HEK293 (cell line): ENCODE results near the gene PHF23.
A peak's percentile ranks its signal among the peaks of the same experiment; 100 is the strongest.

Experiments
- CTCF ChIA-PET: fragments of 350-600 bp; formaldehyde crosslinking; extraction: SDS; loops from one replicate; lab custom pipeline; 2021; ENCODE audit warnings: antibody characterized with exemption; lab: Yijun Ruan, JAX
- POLR2A ChIA-PET: fragments of 300-600 bp; formaldehyde crosslinking; extraction: SDS; loops from one replicate; lab custom pipeline; 2020; ENCODE audit warnings: antibody characterized with exemption, inconsistent platforms; lab: Yijun Ruan, JAX
- H3K27ac ChIP-seq: fragments of 200-500 bp; sonication (Bioruptor generic); 2 replicates; pipeline ENCODE4 v1.5.1; 2014; ENCODE audit warnings: low read depth, low read length, control low read depth, inconsistent platforms; ENCODE audit errors: extremely low read depth
- H3K36me3 ChIP-seq, 2 experiments: fragments of 200-500 bp in 1 of 2; sonication (Bioruptor generic) in 1 of 2; 1 replicate in 1 of 2; 2 replicates in 1 of 2; pipeline ENCODE4 v1.5.1; 2014 to 2017; ENCODE audit warnings: inconsistent platforms in 2 of 2, low read length in 2 of 2; ENCODE audit not compliant: control insufficient read depth in 2 of 2, insufficient read depth in 1 of 2
- H3K4me1 ChIP-seq: fragments of 200-500 bp; sonication (Bioruptor generic); 2 replicates; pipeline ENCODE4 v1.5.1; 2014; ENCODE audit warnings: mild to moderate bottlenecking, low read length, inconsistent platforms; ENCODE audit not compliant: control insufficient read depth, insufficient read depth
- H3K4me3 ChIP-seq: 2 replicates; pipeline ENCODE4 v1.5.1; 2011; ENCODE audit warnings: low read depth, mild to moderate bottlenecking, control low read depth, low read length, moderate library complexity
- H3K9me3 ChIP-seq: fragments of 200-500 bp; sonication (Bioruptor generic); 2 replicates; pipeline ENCODE4 v1.5.1; 2014; ENCODE audit warnings: low read depth, low read length, inconsistent platforms; ENCODE audit not compliant: control insufficient read depth, insufficient read depth
- GLIS2 ChIP-seq: fragments of 450-650 bp; formaldehyde crosslinking; IDR thresholded peaks from 2 replicates; pipeline ENCODE4 v1.5.1; 2016; ENCODE audit warnings: missing biosample characterization, missing genetic modification characterization
- SCRT2 ChIP-seq: fragments of 450-650 bp; formaldehyde crosslinking; IDR thresholded peaks from 2 replicates; pipeline ENCODE4 v1.5.1; 2016; ENCODE audit warnings: missing biosample characterization, missing genetic modification characterization
- ZBTB21 ChIP-seq: fragments of 450-650 bp; formaldehyde crosslinking; IDR thresholded peaks from 2 replicates; pipeline ENCODE4 v1.5.1; 2017; ENCODE audit warnings: missing biosample characterization, missing genetic modification characterization
- ZBTB48 ChIP-seq: fragments of 450-650 bp; formaldehyde crosslinking; IDR thresholded peaks from 2 replicates; pipeline ENCODE4 v1.5.1; 2016; ENCODE audit warnings: missing biosample characterization, missing genetic modification characterization
- ZBTB7A ChIP-seq: fragments of 450-650 bp; formaldehyde crosslinking; IDR thresholded peaks from 2 replicates; pipeline ENCODE4 v1.5.1; 2016; ENCODE audit warnings: low read depth, missing biosample characterization, missing genetic modification characterization
- ZFHX2 ChIP-seq: fragments of 450-650 bp; formaldehyde crosslinking; conservative IDR thresholded peaks from 2 replicates; pipeline ENCODE4 v1.5.1; 2016; ENCODE audit warnings: missing biosample characterization, missing genetic modification characterization
- ZNF16 ChIP-seq: fragments of 450-650 bp; formaldehyde crosslinking; IDR thresholded peaks from 2 replicates; pipeline ENCODE4 v1.5.1; 2016; ENCODE audit warnings: low read depth, missing biosample characterization, missing genetic modification characterization
- ZNF292 ChIP-seq: fragments of 450-650 bp; formaldehyde crosslinking; IDR thresholded peaks from 2 replicates; pipeline ENCODE4 v1.5.1; 2016; ENCODE audit warnings: low read depth, missing biosample characterization, missing genetic modification characterization, borderline replicate concordance
- ZNF501 ChIP-seq: fragments of 450-650 bp; formaldehyde crosslinking; IDR thresholded peaks from 2 replicates; pipeline ENCODE4 v1.5.1; 2016; ENCODE audit warnings: missing biosample characterization, missing genetic modification characterization
- ZNF529 ChIP-seq: fragments of 450-650 bp; formaldehyde crosslinking; IDR thresholded peaks from 2 replicates; pipeline ENCODE4 v1.5.1; 2017; ENCODE audit warnings: missing genetic modification characterization, missing biosample characterization; ENCODE audit not compliant: insufficient replicate concordance
- TF ChIP-seq, protein P1 (sequence below): fragments of 450-650 bp; formaldehyde crosslinking; IDR thresholded peaks from 2 replicates; pipeline ENCODE4 v1.5.1; 2016; ENCODE audit warnings: missing biosample characterization, missing genetic modification characterization
- TF ChIP-seq, protein P2 (sequence below): fragments of 450-650 bp; formaldehyde crosslinking; IDR thresholded peaks from 2 replicates; pipeline ENCODE4 v1.5.1; 2016; ENCODE audit warnings: missing biosample characterization, missing genetic modification characterization, borderline replicate concordance
- TF ChIP-seq, protein P3 (sequence below): fragments of 450-650 bp; formaldehyde crosslinking; IDR thresholded peaks from 2 replicates; pipeline ENCODE4 v1.5.1; 2016; ENCODE audit warnings: missing biosample characterization, missing genetic modification characterization
- TF ChIP-seq, protein P4 (sequence below): fragments of 450-650 bp; formaldehyde crosslinking; IDR thresholded peaks from 2 replicates; pipeline ENCODE4 v1.5.1; 2016; ENCODE audit warnings: missing biosample characterization, missing genetic modification characterization
- TF ChIP-seq, protein P5 (sequence below): fragments of 450-650 bp; formaldehyde crosslinking; IDR thresholded peaks from 2 replicates; pipeline ENCODE4 v1.5.1; 2017; ENCODE audit warnings: missing biosample characterization, missing genetic modification characterization
- TF ChIP-seq, protein P6 (sequence below): fragments of 450-650 bp; IDR thresholded peaks from 2 replicates; pipeline ENCODE4 v1.5.1; 2018; ENCODE audit warnings: missing biosample characterization, missing genetic modification characterization
- TF ChIP-seq, protein P7 (sequence below): IDR thresholded peaks from 2 replicates; pipeline ENCODE4 v1.6.1; 2011; ENCODE audit warnings: mild to moderate bottlenecking, low read depth, low read length, borderline replicate concordance

PHF23 gene

DNA sequence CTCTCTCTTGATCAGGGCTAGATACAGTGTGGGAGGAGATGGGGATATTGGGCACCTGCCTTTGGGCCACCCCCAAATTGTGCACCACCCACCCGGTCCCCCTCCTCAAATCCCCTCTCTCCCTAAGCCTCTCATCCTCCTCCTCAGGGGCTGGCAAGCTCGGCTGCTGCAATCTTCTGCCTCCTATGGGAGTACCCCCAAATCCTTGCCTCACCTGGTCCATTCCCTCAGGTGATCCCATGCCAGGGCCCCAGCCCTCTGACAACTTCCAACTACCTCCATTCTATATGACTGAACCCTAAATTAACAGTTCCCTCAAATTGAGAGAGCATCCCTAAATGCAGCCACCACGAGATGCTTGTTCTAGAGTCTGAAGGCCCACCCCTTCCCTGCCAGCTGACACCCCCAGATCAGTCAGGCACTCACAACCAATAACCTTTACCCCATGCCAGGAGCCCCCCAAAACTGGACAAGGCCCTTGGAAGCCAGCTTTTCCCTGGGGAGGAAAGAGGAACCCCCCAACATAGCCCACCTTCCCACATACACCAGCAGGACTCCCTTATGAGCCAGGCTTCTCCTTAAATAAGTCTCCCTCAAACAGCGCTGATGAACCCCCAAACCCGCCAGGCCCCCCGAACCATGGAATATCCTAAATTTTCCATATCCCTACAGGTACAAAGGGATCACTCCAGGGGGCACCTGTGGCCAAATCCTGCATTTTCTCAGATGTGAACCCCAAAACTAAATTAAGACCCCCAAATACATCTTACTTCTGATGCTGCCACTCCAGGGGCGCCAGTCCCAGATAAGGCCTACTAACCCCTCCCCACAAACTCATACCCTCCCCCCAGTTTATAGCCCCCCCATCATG is 22.8 kb downstream of the PHF23 start:
- ChIA-PET CTCF (interaction anchor here (1.2 kb wide), 1 partner anchor 171 kb away, joined by 9 read pairs; no protein-coding TSS in a partner anchor), POLR2A (interaction anchor here (0.8 to 1.1 kb wide), 3 partner anchors 23 to 113 kb away, joined by 3 to 4 read pairs (median 3); partner anchors contain the start of gene PHF23)
- peaks cover 0 to 6% of the 10 kb centered on the region in 2 experiments; a peak in 1 of 3 replicates for H3K36me3 ChIP-seq
- no peak overlapping the region for H3K4me3 ChIP-seq
- no peaks in the 10 kb centered on the region for H3K9me3 ChIP-seq
- TF ChIP-seq, protein P1, sequence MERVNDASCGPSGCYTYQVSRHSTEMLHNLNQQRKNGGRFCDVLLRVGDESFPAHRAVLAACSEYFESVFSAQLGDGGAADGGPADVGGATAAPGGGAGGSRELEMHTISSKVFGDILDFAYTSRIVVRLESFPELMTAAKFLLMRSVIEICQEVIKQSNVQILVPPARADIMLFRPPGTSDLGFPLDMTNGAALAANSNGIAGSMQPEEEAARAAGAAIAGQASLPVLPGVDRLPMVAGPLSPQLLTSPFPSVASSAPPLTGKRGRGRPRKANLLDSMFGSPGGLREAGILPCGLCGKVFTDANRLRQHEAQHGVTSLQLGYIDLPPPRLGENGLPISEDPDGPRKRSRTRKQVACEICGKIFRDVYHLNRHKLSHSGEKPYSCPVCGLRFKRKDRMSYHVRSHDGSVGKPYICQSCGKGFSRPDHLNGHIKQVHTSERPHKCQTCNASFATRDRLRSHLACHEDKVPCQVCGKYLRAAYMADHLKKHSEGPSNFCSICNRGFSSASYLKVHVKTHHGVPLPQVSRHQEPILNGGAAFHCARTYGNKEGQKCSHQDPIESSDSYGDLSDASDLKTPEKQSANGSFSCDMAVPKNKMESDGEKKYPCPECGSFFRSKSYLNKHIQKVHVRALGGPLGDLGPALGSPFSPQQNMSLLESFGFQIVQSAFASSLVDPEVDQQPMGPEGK (tag by site-specific recombination): peak; percentile 62; the same call in 1 of the 2 replicates
- TF ChIP-seq SCRT2 (peak; percentile 81), ZBTB7A (tag by site-specific recombination) (no peak), ZFHX2 (tag by site-specific recombination) (peak; percentile 29; the same call in 1 of the 2 replicates), ZNF16 (tag by site-specific recombination) (no peak), GLIS2 (tag by site-specific recombination) (peak; percentile 53), ZBTB48 (tag by site-specific recombination) (peak; percentile 67; the same call in 1 of the 2 replicates)
- TF ChIP-seq, protein P2, sequence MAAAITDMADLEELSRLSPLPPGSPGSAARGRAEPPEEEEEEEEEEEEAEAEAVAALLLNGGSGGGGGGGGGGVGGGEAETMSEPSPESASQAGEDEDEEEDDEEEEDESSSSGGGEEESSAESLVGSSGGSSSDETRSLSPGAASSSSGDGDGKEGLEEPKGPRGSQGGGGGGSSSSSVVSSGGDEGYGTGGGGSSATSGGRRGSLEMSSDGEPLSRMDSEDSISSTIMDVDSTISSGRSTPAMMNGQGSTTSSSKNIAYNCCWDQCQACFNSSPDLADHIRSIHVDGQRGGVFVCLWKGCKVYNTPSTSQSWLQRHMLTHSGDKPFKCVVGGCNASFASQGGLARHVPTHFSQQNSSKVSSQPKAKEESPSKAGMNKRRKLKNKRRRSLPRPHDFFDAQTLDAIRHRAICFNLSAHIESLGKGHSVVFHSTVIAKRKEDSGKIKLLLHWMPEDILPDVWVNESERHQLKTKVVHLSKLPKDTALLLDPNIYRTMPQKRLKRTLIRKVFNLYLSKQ (tag by site-specific recombination): no peak
- TF ChIP-seq, protein P3, sequence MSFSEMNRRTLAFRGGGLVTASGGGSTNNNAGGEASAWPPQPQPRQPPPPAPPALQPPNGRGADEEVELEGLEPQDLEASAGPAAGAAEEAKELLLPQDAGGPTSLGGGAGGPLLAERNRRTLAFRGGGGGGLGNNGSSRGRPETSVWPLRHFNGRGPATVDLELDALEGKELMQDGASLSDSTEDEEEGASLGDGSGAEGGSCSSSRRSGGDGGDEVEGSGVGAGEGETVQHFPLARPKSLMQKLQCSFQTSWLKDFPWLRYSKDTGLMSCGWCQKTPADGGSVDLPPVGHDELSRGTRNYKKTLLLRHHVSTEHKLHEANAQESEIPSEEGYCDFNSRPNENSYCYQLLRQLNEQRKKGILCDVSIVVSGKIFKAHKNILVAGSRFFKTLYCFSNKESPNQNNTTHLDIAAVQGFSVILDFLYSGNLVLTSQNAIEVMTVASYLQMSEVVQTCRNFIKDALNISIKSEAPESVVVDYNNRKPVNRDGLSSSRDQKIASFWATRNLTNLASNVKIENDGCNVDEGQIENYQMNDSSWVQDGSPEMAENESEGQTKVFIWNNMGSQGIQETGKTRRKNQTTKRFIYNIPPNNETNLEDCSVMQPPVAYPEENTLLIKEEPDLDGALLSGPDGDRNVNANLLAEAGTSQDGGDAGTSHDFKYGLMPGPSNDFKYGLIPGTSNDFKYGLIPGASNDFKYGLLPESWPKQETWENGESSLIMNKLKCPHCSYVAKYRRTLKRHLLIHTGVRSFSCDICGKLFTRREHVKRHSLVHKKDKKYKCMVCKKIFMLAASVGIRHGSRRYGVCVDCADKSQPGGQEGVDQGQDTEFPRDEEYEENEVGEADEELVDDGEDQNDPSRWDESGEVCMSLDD (tag by site-specific recombination): peak; percentile 98
- TF ChIP-seq, all 188 proteins: peak for 6
- peaks cover 11% of the 10 kb centered on the region for H3K4me1 ChIP-seq
- H3K27ac ChIP-seq: no peak overlapping the region

DNA sequence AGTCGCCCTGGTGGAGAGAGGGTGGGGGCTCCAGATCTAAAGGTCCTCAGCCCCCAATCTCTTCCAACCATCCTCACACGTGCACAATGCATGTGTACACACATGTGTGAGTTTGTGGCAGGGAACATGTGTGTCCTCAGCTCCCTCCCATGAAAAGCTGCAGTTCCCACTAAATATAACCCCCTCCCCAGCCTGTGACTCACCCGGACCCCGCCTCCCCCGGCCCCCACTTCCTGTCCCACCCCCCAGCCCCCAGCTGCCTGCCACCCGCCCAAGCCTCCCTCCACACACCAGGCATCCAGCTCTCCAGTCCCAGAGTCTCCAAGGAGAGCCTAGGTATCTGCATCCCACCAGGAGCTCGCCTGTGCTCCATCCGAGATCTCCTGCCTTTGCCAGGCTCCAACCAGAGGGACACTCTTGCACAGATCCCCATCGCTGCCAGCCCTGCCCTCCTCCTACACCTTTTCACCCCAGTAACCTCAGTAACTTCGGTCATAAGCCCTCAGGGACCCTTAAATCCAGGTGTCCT is 23.5 kb downstream of the PHF23 start:
- CTCF ChIA-PET: interaction anchor here (1.2 kb wide), 1 partner anchor 170 kb away, joined by 9 read pairs; no protein-coding TSS in a partner anchor
- POLR2A ChIA-PET: interaction anchor here (0.8 to 2.7 kb wide), 5 partner anchors 7 to 114 kb away, joined by 3 to 10 read pairs (median 4); partner anchors contain the start of genes GABARAP and PHF23
- H3K4me3 ChIP-seq: no peak overlapping the region
- H3K4me1 ChIP-seq: peaks cover 11% of the 10 kb centered on the region
- no peaks in the 10 kb centered on the region for H3K36me3 ChIP-seq
- no peak overlapping the region for H3K27ac ChIP-seq
- H3K9me3 ChIP-seq: no peaks in the 10 kb centered on the region
- TF ChIP-seq ZNF501 (tag by site-specific recombination) (no peak), ZNF292 (no peak), ZNF529 (tag by site-specific recombination) (no peak), ZBTB21 (tag by site-specific recombination) (no peak)
- TF ChIP-seq, protein P4, sequence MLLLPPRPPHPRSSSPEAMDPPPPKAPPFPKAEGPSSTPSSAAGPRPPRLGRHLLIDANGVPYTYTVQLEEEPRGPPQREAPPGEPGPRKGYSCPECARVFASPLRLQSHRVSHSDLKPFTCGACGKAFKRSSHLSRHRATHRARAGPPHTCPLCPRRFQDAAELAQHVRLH (tag by site-specific recombination): no peak
- TF ChIP-seq, protein P1 (tag by site-specific recombination): peak; percentile 27; the same call in 1 of the 2 replicates
- TF ChIP-seq, protein P5, sequence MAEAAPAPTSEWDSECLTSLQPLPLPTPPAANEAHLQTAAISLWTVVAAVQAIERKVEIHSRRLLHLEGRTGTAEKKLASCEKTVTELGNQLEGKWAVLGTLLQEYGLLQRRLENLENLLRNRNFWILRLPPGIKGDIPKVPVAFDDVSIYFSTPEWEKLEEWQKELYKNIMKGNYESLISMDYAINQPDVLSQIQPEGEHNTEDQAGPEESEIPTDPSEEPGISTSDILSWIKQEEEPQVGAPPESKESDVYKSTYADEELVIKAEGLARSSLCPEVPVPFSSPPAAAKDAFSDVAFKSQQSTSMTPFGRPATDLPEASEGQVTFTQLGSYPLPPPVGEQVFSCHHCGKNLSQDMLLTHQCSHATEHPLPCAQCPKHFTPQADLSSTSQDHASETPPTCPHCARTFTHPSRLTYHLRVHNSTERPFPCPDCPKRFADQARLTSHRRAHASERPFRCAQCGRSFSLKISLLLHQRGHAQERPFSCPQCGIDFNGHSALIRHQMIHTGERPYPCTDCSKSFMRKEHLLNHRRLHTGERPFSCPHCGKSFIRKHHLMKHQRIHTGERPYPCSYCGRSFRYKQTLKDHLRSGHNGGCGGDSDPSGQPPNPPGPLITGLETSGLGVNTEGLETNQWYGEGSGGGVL (tag by site-specific recombination): peak; percentile 53; the same call in 1 of the 2 replicates
- TF ChIP-seq, protein P6, sequence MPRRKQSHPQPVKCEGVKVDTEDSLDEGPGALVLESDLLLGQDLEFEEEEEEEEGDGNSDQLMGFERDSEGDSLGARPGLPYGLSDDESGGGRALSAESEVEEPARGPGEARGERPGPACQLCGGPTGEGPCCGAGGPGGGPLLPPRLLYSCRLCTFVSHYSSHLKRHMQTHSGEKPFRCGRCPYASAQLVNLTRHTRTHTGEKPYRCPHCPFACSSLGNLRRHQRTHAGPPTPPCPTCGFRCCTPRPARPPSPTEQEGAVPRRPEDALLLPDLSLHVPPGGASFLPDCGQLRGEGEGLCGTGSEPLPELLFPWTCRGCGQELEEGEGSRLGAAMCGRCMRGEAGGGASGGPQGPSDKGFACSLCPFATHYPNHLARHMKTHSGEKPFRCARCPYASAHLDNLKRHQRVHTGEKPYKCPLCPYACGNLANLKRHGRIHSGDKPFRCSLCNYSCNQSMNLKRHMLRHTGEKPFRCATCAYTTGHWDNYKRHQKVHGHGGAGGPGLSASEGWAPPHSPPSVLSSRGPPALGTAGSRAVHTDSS (tag by site-specific recombination): no peak
- TF ChIP-seq, protein P7, sequence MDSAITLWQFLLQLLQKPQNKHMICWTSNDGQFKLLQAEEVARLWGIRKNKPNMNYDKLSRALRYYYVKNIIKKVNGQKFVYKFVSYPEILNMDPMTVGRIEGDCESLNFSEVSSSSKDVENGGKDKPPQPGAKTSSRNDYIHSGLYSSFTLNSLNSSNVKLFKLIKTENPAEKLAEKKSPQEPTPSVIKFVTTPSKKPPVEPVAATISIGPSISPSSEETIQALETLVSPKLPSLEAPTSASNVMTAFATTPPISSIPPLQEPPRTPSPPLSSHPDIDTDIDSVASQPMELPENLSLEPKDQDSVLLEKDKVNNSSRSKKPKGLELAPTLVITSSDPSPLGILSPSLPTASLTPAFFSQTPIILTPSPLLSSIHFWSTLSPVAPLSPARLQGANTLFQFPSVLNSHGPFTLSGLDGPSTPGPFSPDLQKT: no peak
